Measurements from ENCODE around the gene CIB1. TPM values are rescaled to one million over a fixed set of nuclear protein-coding genes. Genes with fewer than 3 reads are reported as not detected.
A peak's percentile ranks its signal among the peaks of the same experiment; 100 is the strongest.

Gene CIB1
- total and polyA plus RNA-seq, 10 of the 15 experiments (the other 5 are each of a cell fraction or from before 2014, with no cell fraction given), result 10.8 to 155 (median 81.9) TPM

GRCh38 chr15:90231028-90232017 is 2.4 kb downstream of the CIB1 start (continued):
- TF ChIP-seq MLLT1 (IDR thresholded peaks at IDR 0.05), result peak; percentile 71; the same call in 1 of the 2 replicates
- TF ChIP-seq SMAD5 (IDR thresholded peaks at IDR 0.05; ENCODE audit: low read depth), result no peak
- TF ChIP-seq SPI1 (IDR thresholded peaks at IDR 0.05; ENCODE audit: borderline replicate concordance, insufficient read depth, low read depth, low read length), result peak; percentile 40
- no peak for TF ChIP-seq SUZ12 (IDR thresholded peaks at IDR 0.05; ENCODE audit: unreplicated experiment)
- peak; percentile 75; the same call in 1 of the 2 replicates for TF ChIP-seq POLR2A (IDR thresholded peaks at IDR 0.05; ENCODE audit: low read depth, low read length)
- peak; percentile 31 for TF ChIP-seq SKIL (IDR thresholded peaks at IDR 0.05; ENCODE audit: low read depth, poor library complexity, severe bottlenecking)
- TF ChIP-seq CREB1 (IDR thresholded peaks at IDR 0.05; ENCODE audit: low read depth), result peak; percentile 61; the same call in 1 of the 2 replicates
- TF ChIP-seq JUND (IDR thresholded peaks at IDR 0.05; ENCODE audit: low read depth, low read length), result 0 out of 2 replicates have a peak, but pooled peaks have one; percentile 7
- TF ChIP-seq IKZF1 (conservative IDR thresholded peaks at IDR 0.05), result peak; percentile 74
- TF ChIP-seq ZNF274 (IDR thresholded peaks at IDR 0.05; ENCODE audit: insufficient read depth, insufficient read length), result no peak
- TF ChIP-seq HDGF (IDR thresholded peaks at IDR 0.05), result no peak
- peak; percentile 82 for TF ChIP-seq POLR2AphosphoS5 (IDR thresholded peaks at IDR 0.05; ENCODE audit: low read length)
- peak; percentile 74 for TF ChIP-seq RAD51 (IDR thresholded peaks at IDR 0.05)
- 0 out of 2 replicates have a peak, but pooled peaks have one; percentile 30 for TF ChIP-seq POLR2AphosphoS2 (IDR thresholded peaks at IDR 0.05; ENCODE audit: low read depth, low read length)
- peak; percentile 38 for TF ChIP-seq MXI1 (IDR thresholded peaks at IDR 0.05; ENCODE audit: low read depth, low read length)
- TF ChIP-seq CHD2 (IDR thresholded peaks at IDR 0.05; ENCODE audit: borderline replicate concordance, low read depth, low read length), result 0 out of 2 replicates have a peak, but pooled peaks have one; percentile 35
- TF ChIP-seq RUNX3 (IDR thresholded peaks at IDR 0.05; ENCODE audit: low read length), result peak; percentile 58
- peak; percentile 51; the same call in 1 of the 2 replicates for TF ChIP-seq GATAD2B (conservative IDR thresholded peaks at IDR 0.05; ENCODE audit: low read depth)
- TF ChIP-seq ZSCAN29 (IDR thresholded peaks at IDR 0.05), result no peak
- peak; percentile 71 for TF ChIP-seq ZNF687 (IDR thresholded peaks at IDR 0.05)
- peak; percentile 45 for TF ChIP-seq NR2F1 (conservative IDR thresholded peaks at IDR 0.05)
- TF ChIP-seq SMC3 (IDR thresholded peaks at IDR 0.05; ENCODE audit: borderline replicate concordance, low read length), result no peak
- 0 out of 3 replicates have a peak, but pooled peaks of 1 of the 2 experiments have one; percentile 5 for TF ChIP-seq EGR1 (IDR thresholded peaks at IDR 0.05; ENCODE audit: borderline replicate concordance in 1 of 2, low read depth in 2 of 2, low read length in 2 of 2)
